ENCODE measurements around the gene MFAP4.

- no peak for TF ChIP-seq CTCF (conservative IDR thresholded peaks at IDR 0.05; ENCODE audit: low read length)
- TF ChIP-seq EZH2phosphoT487 (IDR thresholded peaks at IDR 0.05; ENCODE audit: borderline replicate concordance) = no peak
These were observed 26.0 kb upstream of the MFAP4 start for GRCh38 chr17:19412984-19413383.

Data from Loucy (cell line).